CD4-positive, alpha-beta T cell treated with Interleukin-15 for 1 hour (primary cell): ENCODE results near the gene KAZN.
"Not testable (repeated sequence)": the region's sequence is repeated elsewhere in the genome, so short reads cannot be mapped to it uniquely, and the experiment has no call there.

ENCODE experiments used
- DNase-seq: peaks from one replicate; pipeline ENCODE4 v3.0.0-alpha.2; 2020

KAZN gene

DNA sequence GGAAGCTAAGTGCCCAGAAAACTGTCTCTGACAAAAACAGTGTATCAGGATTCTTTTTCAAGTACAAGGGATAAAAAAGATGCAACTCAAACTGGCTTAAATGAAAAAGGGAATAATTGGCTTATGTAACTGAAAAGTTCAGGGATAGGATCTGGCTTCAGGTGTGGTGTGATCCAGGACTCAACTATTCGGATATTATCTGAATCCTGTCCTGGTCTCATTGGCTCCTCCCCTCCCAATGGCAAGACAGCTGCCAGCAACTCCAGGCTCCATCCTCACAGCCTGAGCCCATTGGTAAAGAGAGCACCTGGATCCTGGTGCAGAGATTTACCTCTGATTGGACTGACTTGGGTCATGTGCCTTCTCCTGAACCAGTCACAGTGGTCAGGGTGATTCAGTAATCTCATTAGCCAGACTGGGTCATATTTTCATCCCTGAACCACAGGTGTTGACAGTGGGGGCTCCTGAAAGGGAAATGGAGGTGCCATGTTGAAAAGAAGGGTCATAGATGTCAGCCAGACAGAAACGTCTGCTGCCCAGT, 349.7 kb downstream of the KAZN start:
- DNase-seq, result no peak

DNA sequence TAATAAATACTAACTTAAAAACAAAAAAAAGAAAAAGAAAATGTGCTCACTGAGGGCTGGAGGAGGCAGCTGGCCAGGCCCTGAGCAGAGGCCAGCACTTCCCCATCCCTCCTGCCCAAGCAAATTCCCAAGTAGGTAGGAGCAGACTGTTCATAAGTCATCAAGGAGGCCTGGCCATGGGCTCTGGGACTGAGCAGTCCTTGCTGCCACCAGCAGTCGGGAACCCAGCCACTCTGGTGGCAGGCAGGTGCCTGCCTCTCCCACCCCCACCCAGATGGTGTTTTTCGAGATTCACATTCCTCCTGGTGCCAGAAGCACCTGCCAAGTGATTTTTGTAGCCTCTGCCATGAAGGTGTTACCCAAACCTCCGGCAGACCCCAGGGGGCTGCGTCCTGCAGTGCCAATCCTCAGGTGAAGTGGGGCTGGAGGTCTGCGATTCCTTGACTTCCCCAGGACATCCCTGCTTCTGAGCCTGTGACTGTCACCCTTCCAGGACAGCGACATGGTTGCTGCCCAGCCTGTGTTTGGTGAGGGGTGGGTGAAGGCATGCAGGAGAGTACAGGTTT, 350.9 kb downstream of the KAZN start:
- DNase-seq, result no peak

DNA sequence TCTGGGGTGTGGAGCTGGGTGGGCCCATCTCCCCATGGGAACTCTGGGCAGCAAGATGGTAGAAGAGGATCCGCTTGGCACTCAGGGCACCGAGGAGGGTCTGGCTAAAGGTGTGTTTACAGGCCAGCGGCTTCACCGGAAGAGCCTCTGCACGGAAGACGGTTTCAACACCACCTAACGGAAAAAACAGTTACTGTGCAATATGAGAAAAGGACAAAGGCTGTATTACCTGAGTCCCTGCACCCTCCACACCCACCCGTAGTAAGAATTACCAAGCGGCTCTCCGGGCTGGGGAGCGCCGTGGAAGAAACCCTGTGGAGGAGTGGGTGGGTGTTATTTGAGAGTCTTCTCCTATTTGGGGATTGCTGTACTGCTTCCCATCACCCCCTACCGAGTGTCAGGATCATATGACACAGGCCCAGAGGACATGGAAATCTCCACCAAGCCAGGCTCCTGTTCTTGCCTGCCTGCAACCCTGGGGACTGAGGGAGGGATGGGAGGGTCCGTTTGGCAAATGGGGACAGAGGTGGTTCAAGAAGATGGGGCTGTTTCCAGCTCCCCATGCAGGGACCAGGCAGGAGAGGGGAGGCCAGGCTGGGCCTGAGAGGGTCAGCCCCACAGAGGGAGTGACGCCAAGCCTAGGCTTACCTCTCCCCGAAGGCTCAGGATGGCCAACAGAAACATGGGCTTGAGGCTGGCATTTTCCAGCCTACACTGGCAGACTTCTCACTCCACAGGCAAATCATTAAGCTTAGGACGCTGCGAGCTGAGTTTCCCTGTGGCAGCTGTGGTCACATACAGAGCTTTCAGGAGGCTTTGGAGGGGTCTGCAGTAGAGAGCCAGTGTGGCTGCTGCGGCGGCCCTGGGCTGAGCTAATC, 351.6 kb downstream of the KAZN start:
- DNase-seq, result no peak

DNA sequence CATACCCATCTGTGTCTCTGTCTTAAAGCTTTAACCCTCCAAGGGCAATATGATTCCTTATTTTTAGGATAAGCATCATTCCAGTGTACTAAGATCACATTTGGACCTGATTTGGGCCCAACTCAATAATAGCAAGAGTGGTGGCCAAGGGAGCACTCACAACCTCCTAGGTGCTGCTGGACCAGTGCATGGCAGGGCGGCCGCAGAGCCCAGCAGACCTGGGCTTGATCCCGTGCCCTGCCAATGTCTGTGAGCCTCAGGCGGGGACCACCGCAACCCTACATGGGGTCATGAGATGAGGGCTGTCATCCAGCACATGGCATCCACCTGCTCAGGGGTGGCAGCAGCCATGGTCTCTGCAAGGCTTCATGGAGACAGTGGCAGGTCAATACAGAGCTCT, 353.3 kb downstream of the KAZN start:
- DNase-seq, result no peak

DNA sequence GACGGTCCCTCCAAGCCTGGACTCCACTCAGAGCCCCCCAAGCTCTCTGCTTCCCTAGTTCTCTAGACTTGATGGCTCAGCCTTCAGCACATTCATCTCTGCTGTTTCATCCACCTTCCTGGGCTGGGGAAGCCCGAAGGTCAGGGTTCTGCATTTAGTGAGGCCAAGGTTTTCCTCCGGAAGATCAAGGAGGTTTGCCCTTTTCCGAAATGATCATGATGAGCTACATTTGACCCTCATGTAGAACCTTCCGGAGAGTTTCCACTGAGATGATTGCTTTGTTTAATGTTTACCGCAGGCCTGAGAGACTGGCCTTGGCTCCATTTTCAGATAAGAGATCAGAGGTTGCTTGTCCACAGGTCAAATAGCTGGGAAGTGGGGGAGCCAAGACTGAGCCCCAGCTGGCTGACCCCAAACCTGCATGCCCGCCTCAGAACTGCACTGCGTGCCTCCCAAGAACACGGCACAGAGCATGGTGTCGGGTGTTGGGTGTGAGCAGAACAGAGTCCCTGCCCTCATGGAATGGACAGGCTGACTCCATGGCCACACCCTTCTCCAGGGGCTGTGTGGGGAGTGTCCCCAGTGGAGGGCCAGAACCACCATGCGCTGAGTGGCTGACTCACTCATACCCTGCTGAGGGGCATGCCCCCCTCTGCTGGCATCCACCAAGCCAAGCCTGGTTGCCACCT, 354.3 kb downstream of the KAZN start:
- no peak for DNase-seq

DNA sequence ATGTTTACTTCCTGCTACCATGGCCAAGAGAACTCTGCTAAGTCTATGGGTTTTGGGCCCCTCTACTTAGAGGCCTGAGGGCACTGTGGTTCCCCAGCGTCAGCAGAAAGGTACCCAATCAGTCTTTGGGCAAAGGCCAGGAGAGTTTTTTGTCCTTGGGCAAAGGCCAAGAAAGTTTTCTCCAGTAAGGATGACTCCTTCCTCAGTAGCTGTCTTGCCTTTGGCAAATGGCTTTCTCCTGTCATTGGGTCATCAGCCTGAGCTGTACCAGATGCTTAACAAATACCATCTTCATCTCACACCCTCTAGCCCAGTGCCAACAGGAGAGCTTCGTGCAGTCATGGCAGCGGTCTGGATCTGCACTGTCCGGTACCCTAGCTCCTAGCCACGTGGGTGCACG, 355.7 kb downstream of the KAZN start:
- DNase-seq, result no peak

DNA sequence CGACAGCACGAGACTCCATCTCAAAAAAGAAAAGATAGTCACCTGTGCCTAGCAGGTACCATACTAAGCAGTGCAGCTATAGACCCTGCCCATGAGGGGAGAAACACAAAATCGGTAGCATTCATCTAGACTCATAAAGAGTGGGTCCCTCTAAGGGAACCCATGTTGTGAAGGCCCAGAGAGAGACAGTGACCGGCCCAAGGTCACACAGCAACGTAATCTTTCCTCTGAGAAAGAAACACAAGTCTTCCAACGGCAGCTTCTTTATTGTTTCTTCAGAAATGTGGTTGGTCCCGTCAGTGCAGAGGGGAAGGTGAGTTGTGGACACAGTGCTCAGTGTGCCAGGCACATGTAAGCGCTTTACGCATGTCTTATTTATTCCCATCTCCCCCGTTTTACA, 356.4 kb downstream of the KAZN start:
- DNase-seq, result no peak

DNA sequence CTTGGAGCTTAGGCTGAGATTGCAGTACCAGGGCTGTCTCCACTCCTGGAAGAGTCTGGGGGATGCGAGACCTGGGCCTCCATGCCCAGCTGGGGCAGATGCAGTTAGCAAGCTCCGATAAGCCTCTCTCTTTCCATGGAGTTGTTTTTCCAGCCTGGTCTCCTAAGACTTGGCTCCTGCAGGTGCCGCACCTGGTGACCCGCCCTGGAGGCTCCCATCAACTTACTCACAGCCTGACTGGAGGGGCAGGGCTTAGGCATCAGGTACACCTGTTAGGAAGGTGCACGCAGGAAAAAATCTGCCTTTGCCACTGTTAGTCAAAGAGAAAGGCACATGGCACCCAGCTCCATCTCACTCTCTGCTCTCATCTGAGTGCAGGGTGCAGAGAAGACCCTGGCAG, 356.9 kb downstream of the KAZN start:
- no peak for DNase-seq

DNA sequence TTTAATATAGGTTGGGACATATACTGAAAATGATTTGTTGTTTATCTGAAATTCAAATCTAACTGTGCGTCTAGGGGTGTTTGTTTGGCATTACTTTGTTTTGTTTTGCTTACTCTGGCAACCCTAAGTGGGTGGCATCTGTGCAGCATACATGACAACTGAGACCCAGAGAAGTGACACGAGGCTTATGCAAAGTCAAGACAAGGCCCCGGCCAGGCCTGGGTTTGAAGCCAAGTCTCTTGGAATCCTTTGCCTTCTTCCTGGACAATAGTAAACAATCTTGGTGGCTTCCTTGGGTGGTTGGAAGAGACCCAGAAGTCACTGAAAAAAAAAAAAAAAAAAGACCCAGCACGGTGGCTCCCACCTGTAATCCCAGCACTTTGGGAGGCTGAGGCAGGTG, 357.5 kb downstream of the KAZN start:
- DNase-seq, result no peak

DNA sequence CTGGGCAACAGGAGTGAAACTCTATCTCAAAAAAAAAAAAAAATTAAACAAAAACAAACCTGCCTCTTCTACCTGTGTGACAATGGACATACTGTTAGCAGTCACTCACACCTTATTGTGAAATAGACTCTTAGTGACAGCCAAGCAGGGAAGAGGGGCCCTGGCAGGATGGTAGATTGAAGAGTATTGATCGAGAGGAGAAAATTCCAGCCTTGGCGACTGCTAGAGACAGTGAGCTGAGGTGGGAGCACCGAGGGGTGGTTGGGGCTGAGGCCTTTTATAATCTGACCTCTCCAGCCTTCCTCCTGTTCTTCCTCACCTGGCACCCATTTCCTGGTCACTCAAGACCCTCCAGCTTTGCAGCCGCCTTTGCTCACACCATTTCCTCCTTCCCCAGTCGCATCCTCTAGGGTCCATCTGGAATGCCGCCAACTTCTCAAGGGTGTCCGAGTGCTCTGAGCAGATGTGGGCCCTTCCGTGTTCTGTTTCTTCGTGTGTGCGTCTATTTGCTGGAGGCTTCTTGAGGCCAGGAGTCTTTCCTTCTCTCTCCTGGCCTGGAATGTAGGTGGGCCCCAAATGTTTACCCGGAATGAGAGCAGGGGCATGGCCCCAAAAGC, 358.2 kb downstream of the KAZN start:
- no peak for DNase-seq

DNA sequence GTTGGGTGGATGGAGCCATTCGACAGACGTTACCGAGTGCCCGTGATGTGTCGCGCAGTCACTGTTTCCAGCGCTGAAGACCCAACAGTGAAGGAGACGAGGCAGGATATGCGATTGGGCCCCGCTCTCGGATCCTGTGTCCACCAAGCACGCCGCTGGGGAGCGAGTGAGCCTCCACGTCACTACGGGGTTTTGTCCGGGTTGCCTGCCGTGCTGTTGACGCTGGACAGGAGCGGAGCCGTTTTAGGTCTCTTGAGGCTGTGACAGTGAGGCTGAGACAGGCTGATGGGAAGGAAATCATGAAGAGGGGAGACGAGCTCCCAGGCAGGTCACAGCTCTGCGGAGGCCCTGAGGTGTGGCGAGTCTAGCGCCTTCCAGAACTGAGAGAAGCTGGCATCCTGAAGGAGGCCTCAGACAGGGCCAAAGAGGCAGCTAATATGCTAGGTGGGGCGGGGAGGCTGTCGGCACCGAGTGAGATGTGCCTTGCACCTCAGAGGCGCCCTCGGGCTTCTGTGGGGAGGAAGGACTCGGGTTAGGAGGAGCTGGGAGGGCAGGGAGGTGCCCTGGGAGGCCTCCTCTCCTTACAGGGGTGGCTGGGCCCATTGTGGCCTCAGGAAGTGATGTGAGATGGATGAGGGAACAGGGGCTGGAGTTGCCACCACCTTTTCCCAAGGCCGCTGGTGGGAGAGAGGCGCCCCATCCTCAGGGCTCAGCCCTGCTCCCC, 359.1 kb downstream of the KAZN start:
- no peak for DNase-seq

DNA sequence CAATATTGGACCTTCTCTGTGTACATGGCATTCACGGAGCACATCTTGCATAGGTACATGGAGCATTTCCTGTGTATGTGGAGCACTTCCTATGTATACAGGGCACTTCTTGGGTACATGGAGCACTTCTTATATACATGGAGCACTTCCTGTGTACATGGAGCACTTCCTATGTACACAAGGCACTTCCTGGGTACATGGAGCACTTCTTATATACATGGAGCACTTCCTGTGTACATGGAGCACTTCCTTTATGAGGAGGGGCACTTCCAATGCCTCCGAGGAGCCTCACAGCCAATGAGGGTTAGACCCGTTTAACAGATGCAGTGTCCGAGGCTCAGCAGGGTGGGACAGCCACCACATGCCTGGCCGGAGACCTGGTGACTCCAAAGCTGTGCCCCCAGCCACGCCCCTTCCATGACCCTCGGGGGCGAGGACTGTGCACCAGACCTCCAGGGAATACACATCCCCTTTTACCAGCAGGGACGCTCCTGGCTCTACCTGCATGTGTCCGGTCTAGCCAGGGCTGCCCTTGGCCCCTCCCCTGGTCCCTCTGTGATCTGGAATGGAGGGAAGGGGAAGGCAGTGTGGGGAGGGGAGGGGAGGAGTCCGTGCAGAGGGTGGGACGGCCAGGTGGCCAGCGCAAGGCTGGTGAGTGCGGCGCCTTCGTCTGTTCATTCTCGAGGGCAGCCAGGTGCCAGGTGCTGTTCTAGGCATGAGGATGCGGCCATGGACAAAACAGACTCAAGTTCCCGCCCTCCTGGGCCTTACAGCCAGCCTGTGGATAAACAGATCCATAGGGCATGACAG, 360.0 kb downstream of the KAZN start:
- no peak for DNase-seq

DNA sequence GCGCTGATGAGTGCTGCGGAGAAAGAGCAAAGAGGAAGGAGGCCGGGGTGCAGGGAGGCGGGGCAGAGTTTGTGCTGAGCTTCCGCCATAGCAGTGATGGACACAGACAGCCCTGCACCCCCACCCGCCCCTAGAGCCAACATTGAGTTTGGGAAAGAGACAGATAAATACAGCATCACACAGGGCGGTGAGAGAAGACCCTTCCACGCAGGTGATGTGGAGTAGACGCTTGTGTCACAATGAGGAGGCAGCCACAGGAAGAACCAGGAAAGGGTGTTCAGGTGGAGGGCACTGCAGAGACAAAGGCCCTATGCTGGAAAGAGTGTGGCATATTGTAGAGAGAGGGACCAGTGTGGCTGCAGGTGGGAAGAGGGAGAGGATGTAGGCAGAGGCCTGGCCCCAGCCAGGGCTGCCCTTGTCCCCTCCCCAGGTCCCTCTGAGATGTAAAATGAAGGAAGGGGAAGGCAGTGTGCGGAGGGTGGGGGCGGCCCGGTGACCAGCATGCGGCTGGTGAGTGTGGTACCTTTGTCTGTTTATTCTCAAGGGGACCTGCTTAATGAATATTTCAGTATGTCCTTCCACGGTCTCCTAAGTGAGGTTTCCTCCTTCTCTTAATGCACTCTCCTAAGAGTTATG, 360.7 kb downstream of the KAZN start:
- no peak for DNase-seq

DNA sequence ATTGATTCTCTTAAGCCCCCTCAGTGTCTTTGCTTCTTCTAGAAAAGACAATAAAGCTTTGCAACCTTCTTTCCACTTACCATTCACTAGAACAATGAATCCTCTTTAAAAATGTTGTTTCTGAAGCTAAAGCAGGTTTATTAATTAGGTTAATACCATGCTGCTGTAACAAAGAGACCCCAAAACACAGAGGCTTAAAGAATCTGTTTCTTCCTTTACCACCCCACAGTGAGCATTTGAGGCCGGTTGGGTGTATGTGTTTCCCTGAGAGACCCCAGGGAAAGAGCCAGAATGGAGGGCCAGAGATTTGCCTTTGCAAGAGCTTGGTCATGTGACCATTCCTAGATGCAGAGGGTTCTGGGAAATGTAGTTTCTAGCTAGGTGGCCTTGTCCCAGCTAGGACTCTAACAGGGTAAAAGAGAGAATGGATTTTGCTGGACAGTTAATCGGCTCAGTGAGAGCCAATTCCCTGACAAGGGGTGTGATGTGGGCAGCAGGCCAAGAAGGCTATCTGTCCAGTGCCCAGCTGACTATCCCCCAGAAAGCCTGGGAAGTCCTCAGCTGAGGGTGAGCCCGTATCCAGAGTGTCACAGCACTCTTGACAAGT, 363.3 kb downstream of the KAZN start:
- DNase-seq, result no peak

DNA sequence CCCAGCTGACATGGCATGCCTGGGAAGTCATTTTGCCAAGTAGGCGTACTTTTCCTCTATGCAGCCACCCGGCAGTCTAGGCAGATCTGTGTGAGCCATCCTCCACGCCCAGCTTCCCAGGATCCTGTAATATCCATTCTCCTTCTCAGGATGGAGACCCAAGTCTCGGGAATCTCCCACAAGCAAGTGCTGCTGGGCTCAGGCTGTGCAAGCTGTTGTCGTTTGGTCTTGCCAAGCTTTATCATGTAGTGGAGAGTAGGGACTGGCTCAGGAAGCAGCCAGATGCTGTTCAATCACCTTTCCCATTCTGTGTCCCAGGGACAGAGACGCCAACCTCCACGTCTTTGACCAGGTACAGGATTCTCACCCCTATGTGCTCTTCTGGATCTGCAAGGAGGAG, 363.9 kb downstream of the KAZN start:
- no peak for DNase-seq

DNA sequence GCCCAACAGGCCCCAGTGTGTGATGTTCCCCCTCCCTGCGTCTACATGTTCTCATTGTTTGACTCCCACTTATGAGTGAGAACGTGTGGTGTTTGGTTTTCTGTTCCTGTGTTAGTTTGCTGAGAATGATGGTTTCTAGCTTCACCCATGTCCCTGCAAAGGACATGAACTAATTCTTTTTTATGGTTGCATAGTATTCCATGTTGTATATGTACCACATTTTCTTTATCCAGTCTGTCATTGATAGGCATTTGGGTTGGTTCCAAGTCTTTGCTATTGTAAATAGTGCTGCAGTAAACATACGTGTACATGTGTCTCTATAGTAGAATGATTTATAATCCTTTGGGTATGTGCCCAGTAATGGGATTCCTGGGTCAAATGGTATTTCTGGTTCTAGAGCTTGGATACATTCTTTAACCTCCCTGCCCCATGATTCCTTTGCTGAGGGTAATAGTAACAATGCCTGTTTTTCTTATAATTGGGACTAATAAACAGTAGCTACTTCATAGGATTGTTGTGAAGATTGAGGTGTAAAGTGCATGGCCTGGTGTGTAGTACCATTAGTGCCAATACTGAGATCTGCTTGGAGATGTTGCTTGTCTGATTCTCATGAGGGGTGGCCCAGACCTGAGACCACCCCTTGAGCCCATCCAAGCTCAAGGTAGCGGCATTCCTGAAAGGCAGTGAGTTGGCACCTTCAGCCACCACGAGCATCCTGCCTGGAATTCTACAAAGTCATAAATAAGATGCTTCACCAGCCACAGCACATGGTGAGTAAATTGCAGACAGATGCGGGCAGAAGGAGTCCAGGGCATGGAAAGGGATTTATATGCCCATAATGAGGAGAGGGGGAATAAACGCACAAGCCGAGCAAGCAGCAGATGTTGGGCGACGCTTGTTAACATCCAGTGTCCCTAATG, 365.6 kb downstream of the KAZN start:
- not testable (repeated sequence) for DNase-seq

DNA sequence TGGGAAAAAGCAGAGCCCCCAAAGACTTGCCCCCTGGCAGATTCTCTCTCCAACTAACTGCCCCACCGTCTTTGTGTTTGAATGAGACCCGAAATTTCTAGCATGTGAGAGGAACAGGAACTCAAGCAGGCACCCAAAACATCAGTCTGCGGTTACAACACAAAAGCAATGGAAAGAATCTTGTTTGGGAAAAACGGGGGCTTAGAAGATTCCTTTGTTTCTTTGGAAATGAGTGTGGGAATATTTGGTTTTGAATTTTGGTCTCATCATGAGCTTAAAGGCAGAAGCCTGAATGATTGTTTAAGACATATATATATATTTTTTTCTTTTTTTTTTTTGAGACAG, 366.2 kb downstream of the KAZN start:
- DNase-seq, result no peak

DNA sequence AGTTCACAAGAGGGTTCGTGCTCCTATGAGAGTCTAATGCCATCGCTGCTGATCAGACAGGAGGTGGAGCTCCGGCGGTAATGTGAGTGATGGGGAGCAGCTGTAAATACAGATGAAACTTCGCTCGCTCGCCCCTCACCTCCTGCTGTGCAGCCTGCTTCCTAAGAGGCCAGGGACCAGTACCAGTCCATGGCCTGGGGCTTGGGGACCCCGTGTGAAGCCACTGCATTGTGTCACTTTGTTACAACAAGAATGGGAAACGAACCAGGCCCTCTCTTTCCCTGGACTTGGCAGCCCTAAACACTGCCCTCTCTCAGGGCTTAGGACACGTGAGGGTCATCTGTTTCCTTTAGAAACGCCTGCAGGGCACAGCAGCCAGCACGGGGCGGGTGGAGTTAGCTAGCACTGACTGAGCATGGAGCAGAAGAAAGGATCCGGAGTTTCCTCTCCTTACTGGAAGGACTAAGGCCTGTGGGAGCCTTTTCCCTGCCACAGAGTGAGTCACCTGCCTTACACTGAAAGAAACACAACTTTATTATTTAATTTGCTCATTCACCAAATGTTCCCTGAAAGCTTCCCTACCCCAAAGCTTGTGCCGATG, 369.9 kb downstream of the KAZN start:
- DNase-seq, result no peak

DNA sequence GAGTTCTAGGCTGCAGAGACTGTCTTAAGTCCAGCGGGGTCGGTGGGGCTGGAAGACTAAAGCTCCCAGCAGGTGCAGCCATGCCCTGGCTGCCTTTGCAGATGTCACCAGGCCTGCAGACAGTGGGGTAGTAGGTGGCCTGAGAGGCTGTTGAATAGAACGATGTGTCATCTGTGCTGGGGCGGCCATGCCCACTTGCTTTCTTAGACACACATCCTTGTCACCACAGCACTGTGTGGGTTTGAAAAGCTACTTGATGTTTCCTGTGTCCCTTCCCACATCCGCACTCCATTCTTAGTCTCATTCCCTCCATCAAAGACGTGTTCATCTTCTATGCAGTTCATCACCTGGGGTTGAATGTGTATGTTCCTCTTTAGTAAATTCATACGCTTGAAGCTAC, 370.5 kb downstream of the KAZN start:
- DNase-seq, result no peak
